NCI-H2196 treated with DMSO at 0.1 percent for 48 hours (cell line): ENCODE data around the gene QKI.

Experiments
- DNase-seq: peaks from one replicate; lab custom pipeline; 2025; ENCODE audit not compliant: unreplicated experiment; lab: John Stamatoyannopoulos, UW

The QKI gene

GRCh38 chr6:163605385-163606097, 191.0 kb downstream of the QKI start:
- no peak for DNase-seq

- DNase-seq, result no peak
Measured at GRCh38 chr6:163607792-163608191, 193.3 kb downstream of the QKI start.

GRCh38 chr6:163608204-163608644, 193.7 kb downstream of the QKI start:
- no peak for DNase-seq

GRCh38 chr6:163612200-163612599, 197.7 kb downstream of the QKI start:
- no peak for DNase-seq

- DNase-seq, result no peak
Measured at GRCh38 chr6:163613025-163613424, 198.5 kb downstream of the QKI start.

- no peak for DNase-seq
Measured at GRCh38 chr6:163613668-163614067, 199.2 kb downstream of the QKI start.

DNA sequence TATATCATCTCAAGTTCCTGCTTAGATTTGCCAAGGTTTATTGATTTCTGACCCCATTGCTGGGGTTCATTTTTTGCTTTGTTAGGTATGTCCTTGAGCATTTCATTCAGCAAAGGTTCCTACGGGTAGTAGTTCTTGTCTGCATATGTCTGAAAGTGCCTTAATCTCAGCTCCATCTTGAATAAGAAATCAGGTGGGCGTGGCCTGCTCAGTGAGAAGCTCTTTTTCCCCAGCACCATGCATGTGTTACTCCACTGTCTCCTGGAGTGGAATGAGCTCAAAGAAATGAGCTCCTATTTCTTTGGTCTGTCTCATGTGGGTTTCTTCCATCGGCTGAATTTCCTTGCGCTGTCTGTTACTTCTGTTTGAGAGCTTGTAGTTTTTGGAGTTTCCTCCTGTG, 201.9 kb downstream of the QKI start:
- DNase-seq, result no peak

- DNase-seq, result no peak
Measured at GRCh38 chr6:163617549-163617948, 203.0 kb downstream of the QKI start.

- DNase-seq, result no peak
Measured at GRCh38 chr6:163620101-163620500, 205.6 kb downstream of the QKI start.

- no peak for DNase-seq
Measured at GRCh38 chr6:163620670-163621330, 206.3 kb downstream of the QKI start.

DNA sequence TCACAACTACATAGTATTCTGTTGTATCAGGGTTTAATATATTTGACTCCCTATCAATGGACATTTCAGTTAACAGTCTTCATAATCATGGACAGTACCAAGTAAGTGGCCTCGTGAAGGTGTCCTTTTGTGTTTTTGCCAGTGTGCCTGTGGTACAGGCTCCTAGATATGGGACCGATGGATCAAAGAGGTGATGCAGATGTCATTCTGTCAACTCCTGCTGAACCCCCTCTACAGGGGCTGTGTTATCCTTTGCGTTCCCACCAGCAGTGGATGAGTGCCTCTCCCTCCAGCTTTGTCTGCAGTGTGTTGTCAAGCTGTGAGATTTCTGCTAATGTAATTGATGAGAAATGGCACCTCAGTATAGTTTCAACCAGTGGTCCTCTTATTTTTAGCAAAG, 210.7 kb downstream of the QKI start:
- DNase-seq, result no peak

DNA sequence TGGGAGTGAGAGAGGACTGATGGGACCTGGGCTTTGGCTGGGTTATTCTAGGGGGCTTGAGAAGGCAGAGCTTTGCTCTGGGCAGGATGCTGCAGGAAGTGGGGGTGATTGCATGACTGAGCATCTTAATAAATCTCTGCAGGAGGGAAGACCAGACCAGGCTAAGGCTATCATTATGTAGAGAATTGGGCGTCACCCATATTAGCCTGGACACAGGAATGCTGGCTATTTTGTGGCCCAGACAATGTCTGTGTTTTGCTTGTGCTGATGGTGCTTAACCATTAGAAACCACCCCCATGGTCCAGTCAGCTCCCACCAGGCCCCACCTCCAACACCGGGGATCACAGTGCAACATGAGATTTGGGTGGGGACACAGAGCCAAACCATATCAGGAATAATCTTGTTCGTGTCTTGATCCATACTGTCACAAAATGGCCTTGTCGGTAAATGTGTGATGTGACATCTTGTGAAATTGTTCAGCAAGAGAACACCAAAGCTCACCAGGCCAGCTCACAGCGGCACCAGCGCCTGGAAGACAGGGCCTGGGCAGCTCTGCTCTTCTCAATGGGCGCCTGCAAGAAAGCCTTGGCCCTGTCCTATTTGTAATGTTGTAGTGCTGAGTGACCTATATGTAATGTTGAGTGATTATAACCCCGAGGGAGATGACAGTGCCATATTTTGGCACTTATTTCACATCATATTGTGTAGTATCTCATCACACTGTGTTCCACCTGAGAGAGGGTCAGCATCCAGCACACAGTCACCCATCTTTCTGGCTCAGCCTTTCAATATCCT, 211.8 kb downstream of the QKI start:
- no peak for DNase-seq

DNA sequence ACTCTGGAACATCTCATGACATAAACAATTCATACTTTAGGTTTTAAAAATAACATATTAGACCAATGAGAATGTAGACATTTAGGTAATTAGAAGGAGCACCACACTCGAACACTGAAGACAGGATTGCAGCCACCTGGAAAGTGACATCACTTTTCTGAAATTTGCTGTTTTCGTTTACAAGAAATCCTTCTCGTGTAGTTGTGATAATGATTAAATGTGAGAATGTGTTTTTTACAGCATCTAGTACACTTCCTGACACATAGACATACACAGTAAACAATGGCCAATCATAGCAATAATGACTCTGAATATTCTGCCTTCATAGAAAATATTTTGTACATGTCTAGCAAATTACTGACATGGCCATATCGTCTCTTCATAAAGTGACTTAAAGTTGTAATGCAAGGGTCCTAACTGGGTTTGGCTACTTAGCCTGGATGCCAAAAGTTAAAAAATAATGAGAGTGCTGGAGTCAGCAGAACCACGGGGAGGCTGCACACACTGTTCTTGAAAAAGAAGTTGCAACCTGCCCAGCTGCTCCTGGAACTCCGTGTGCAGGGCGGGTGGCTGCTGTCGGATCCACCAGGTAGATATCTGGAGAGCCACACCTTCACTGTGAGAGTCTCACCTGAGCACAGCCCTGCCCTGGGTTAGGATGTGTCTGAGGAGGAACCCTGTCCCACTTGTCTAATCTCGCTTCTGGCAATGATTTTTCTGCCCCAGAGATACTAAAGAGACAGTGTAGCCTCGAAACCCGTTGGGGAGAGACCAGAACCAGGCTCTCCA, 212.9 kb downstream of the QKI start:
- DNase-seq, result no peak
